ENCODE results near the gene TMEM242.

DNA sequence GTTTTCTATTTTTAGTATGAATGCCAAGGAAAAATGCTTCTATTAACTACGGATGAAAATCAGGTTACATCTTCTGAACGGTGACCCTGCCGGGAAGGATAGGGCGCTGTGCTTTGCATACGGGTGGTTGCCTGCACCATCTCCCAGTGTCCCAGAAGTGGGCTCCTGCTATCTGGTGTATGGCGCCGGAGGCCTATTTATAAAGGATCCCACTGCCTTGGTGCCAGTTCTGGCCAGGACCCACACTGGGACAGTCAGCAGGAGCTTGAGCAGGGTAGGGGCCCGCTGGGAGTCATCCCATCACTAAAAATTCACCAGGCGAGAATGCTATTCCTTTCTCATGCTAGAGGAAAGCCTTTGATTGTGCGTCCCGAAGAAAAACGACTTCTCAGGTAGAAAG, 22.9 kb downstream of the TMEM242 start:
- TF ChIP-seq, protein P1, sequence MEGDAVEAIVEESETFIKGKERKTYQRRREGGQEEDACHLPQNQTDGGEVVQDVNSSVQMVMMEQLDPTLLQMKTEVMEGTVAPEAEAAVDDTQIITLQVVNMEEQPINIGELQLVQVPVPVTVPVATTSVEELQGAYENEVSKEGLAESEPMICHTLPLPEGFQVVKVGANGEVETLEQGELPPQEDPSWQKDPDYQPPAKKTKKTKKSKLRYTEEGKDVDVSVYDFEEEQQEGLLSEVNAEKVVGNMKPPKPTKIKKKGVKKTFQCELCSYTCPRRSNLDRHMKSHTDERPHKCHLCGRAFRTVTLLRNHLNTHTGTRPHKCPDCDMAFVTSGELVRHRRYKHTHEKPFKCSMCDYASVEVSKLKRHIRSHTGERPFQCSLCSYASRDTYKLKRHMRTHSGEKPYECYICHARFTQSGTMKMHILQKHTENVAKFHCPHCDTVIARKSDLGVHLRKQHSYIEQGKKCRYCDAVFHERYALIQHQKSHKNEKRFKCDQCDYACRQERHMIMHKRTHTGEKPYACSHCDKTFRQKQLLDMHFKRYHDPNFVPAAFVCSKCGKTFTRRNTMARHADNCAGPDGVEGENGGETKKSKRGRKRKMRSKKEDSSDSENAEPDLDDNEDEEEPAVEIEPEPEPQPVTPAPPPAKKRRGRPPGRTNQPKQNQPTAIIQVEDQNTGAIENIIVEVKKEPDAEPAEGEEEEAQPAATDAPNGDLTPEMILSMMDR (IDR thresholded peaks at IDR 0.05), result no peak
- no peak for TF ChIP-seq EZH2 (IDR thresholded peaks at IDR 0.05; ENCODE audit: borderline replicate concordance, insufficient read depth, low read depth, low read length, poor library complexity, severe bottlenecking)
